Dendritic cell treated with granulocyte-macrophage colony-stimulating factor and Interleukin-4, amounts not matched to agents 40 ng/mL and 50 ng/mL, for 4 days (primary cell): ENCODE data around the gene PGBD5.
"Not testable (repeated sequence)": the region's sequence is repeated elsewhere in the genome, so short reads cannot be mapped to it uniquely, and the experiment has no call there.

ENCODE experiments used
- H3K27ac Mint-ChIP-seq: one replicate; pipeline ENCODE4 v1.8.0; 2022; ENCODE audit warnings: mild to moderate bottlenecking, mixed read lengths
- H3K27me3 Mint-ChIP-seq: one replicate; pipeline ENCODE4 v1.8.0; 2022; ENCODE audit warnings: mild to moderate bottlenecking, mixed read lengths
- H3K36me3 Mint-ChIP-seq: one replicate; pipeline ENCODE4 v1.8.0; 2022; ENCODE audit warnings: low read depth, mixed read lengths
- H3K4me1 Mint-ChIP-seq: one replicate; pipeline ENCODE4 v1.8.0; 2022; ENCODE audit warnings: low read depth, mixed read lengths
- H3K4me3 Mint-ChIP-seq: one replicate; pipeline ENCODE4 v1.8.0; 2022; ENCODE audit warnings: mild to moderate bottlenecking, moderate library complexity, mixed read lengths
- H3K9me3 Mint-ChIP-seq: one replicate; pipeline ENCODE4 v1.8.0; 2022; ENCODE audit warnings: mixed read lengths
- intact Hi-C: fragments of 100-400 bp; cut with micrococcal nuclease; formaldehyde crosslinking; loops from one replicate; pipeline ENCODE4 v1.15.0; 2022

PGBD5 gene

GRCh38 chr1:230435108-230435507 is 9.0 kb upstream of the PGBD5 start:
- Mint-ChIP-seq H3K9me3 (no peaks in the 10 kb centered on the region), H3K27me3 (peaks cover 13% of the 10 kb centered on the region), H3K27ac (no peak overlapping the region), H3K36me3 (no peaks in the 10 kb centered on the region), H3K4me1 (no peaks in the 10 kb centered on the region), H3K4me3 (no peak overlapping the region)
- intact Hi-C loops, result no loop called here

- H3K4me3 Mint-ChIP-seq, result no peak overlapping the region
- intact Hi-C loops, result no loop called here
- no peak overlapping the region for H3K27ac Mint-ChIP-seq
- peaks cover 30% of the 10 kb centered on the region for H3K27me3 Mint-ChIP-seq
- no peaks in the 10 kb centered on the region for H3K9me3 Mint-ChIP-seq
- H3K36me3 Mint-ChIP-seq, result no peaks in the 10 kb centered on the region
- peaks cover 13% of the 10 kb centered on the region for H3K4me1 Mint-ChIP-seq
Observed at GRCh38 chr1:230431527-230431926, 5.4 kb upstream of the PGBD5 start.

- no peaks in the 10 kb centered on the region for H3K36me3 Mint-ChIP-seq
- peaks cover 28% of the 10 kb centered on the region for H3K27me3 Mint-ChIP-seq
- H3K27ac Mint-ChIP-seq, result no peak overlapping the region
- no peaks in the 10 kb centered on the region for H3K9me3 Mint-ChIP-seq
- intact Hi-C loops, result no loop called here
- peaks cover 13% of the 10 kb centered on the region for H3K4me1 Mint-ChIP-seq
- H3K4me3 Mint-ChIP-seq, result no peak overlapping the region
Observed at GRCh38 chr1:230430499-230430898, 4.4 kb upstream of the PGBD5 start.

GRCh38 chr1:230429067-230429735 is 3.1 kb upstream of the PGBD5 start:
- Mint-ChIP-seq H3K4me3 (no peak overlapping the region), H3K27me3 (peaks cover 40% of the 10 kb centered on the region), H3K36me3 (no peaks in the 10 kb centered on the region), H3K27ac (no peak overlapping the region), H3K9me3 (no peaks in the 10 kb centered on the region), H3K4me1 (peaks cover 20% of the 10 kb centered on the region)
- intact Hi-C loops, result no loop called here

- peaks cover 51% of the 10 kb centered on the region for H3K27me3 Mint-ChIP-seq
- no peaks in the 10 kb centered on the region for H3K36me3 Mint-ChIP-seq
- peaks cover 20% of the 10 kb centered on the region for H3K4me1 Mint-ChIP-seq
- intact Hi-C loops, result no loop called here
- no peaks in the 10 kb centered on the region for H3K9me3 Mint-ChIP-seq
- no peak overlapping the region for H3K27ac Mint-ChIP-seq
- H3K4me3 Mint-ChIP-seq, result no peak overlapping the region
Observed at GRCh38 chr1:230427981-230428380, 1.8 kb upstream of the PGBD5 start.

GRCh38 chr1:230427094-230427876 is 1.2 kb upstream of the PGBD5 start:
- intact Hi-C loops, result no loop called here
- peak overlapping the region; percentile 63 for H3K4me3 Mint-ChIP-seq
- H3K36me3 Mint-ChIP-seq, result no peaks in the 10 kb centered on the region
- no peaks in the 10 kb centered on the region for H3K9me3 Mint-ChIP-seq
- H3K27ac Mint-ChIP-seq, result no peak overlapping the region
- H3K27me3 Mint-ChIP-seq, result peaks cover 58% of the 10 kb centered on the region
- peaks cover 20% of the 10 kb centered on the region for H3K4me1 Mint-ChIP-seq

GRCh38 chr1:230425252-230426091 is 660 bp downstream of the PGBD5 start:
- intact Hi-C loops, result no loop called here
- peak overlapping the region; percentile 10 for H3K4me3 Mint-ChIP-seq
- H3K4me1 Mint-ChIP-seq, result peaks cover 20% of the 10 kb centered on the region
- peaks cover 68% of the 10 kb centered on the region for H3K27me3 Mint-ChIP-seq
- H3K27ac Mint-ChIP-seq, result no peak overlapping the region
- no peaks in the 10 kb centered on the region for H3K9me3 Mint-ChIP-seq
- H3K36me3 Mint-ChIP-seq, result no peaks in the 10 kb centered on the region

GRCh38 chr1:230424391-230425251 is 1.5 kb downstream of the PGBD5 start:
- no peaks in the 10 kb centered on the region for H3K36me3 Mint-ChIP-seq
- no peaks in the 10 kb centered on the region for H3K9me3 Mint-ChIP-seq
- H3K4me1 Mint-ChIP-seq, result peaks cover 20% of the 10 kb centered on the region
- no peak overlapping the region for H3K27ac Mint-ChIP-seq
- intact Hi-C loops, result no loop called here
- H3K27me3 Mint-ChIP-seq, result peaks cover 72% of the 10 kb centered on the region
- H3K4me3 Mint-ChIP-seq, result peak overlapping the region; percentile 10

- Mint-ChIP-seq H3K27ac (no peak overlapping the region), H3K4me3 (no peak overlapping the region), H3K9me3 (no peaks in the 10 kb centered on the region), H3K4me1 (peaks cover 13% of the 10 kb centered on the region), H3K27me3 (peaks cover 65% of the 10 kb centered on the region), H3K36me3 (no peaks in the 10 kb centered on the region)
- intact Hi-C loops, result no loop called here
Observed at GRCh38 chr1:230423951-230424350, 2.2 kb downstream of the PGBD5 start.

GRCh38 chr1:230423261-230423660 is 2.9 kb downstream of the PGBD5 start:
- Mint-ChIP-seq H3K36me3 (no peaks in the 10 kb centered on the region), H3K4me3 (no peak overlapping the region), H3K9me3 (no peaks in the 10 kb centered on the region), H3K27me3 (peaks cover 64% of the 10 kb centered on the region), H3K4me1 (peaks cover 12% of the 10 kb centered on the region), H3K27ac (no peak overlapping the region)
- intact Hi-C loops, result no loop called here

- peaks cover 12% of the 10 kb centered on the region for H3K4me1 Mint-ChIP-seq
- intact Hi-C loops, result no loop called here
- peaks cover 57% of the 10 kb centered on the region for H3K27me3 Mint-ChIP-seq
- no peaks in the 10 kb centered on the region for H3K9me3 Mint-ChIP-seq
- no peak overlapping the region for H3K27ac Mint-ChIP-seq
- H3K36me3 Mint-ChIP-seq, result no peaks in the 10 kb centered on the region
- H3K4me3 Mint-ChIP-seq, result no peak overlapping the region
Observed at GRCh38 chr1:230422221-230422981, 3.7 kb downstream of the PGBD5 start.

- Mint-ChIP-seq H3K9me3 (no peaks in the 10 kb centered on the region), H3K4me1 (peaks cover 6% of the 10 kb centered on the region), H3K36me3 (no peaks in the 10 kb centered on the region), H3K4me3 (no peak overlapping the region), H3K27me3 (peaks cover 52% of the 10 kb centered on the region), H3K27ac (no peak overlapping the region)
- intact Hi-C loops, result no loop called here
Observed at GRCh38 chr1:230421481-230421880, 4.7 kb downstream of the PGBD5 start.

GRCh38 chr1:230420372-230420771 is 5.8 kb downstream of the PGBD5 start:
- peaks cover 53% of the 10 kb centered on the region for H3K27me3 Mint-ChIP-seq
- intact Hi-C loops, H3K27ac Mint-ChIP-seq, H3K4me1 Mint-ChIP-seq, H3K4me3 Mint-ChIP-seq, H3K36me3 Mint-ChIP-seq, H3K9me3 Mint-ChIP-seq: not testable (repeated sequence)
